Mesothelial cell of epicardium (in vitro differentiated cells): ENCODE data around the gene SPI1. TPM values are rescaled to one million over a fixed set of nuclear protein-coding genes. Genes with fewer than 3 reads are reported as not detected.

ENCODE experiments used
- DNase-seq, 2 experiments: peaks; one replicate each; pipeline ENCODE4 v3.0.0; 2021; ENCODE audit warnings: low spot score in 2 of 2; ENCODE audit not compliant: unreplicated experiment in 2 of 2
- H3K27ac Mint-ChIP-seq: 2 replicates; pipeline ENCODE4 v1.8.0; 2021; ENCODE audit warnings: mixed read lengths
- H3K27me3 Mint-ChIP-seq: 2 replicates; pipeline ENCODE4 v1.8.0; 2021; ENCODE audit warnings: low read depth, mixed read lengths
- H3K36me3 Mint-ChIP-seq: 2 replicates; pipeline ENCODE4 v1.8.0; 2021; ENCODE audit warnings: mixed read lengths
- H3K4me1 Mint-ChIP-seq: 2 replicates; pipeline ENCODE4 v1.8.0; 2021; ENCODE audit warnings: mixed read lengths
- H3K4me3 Mint-ChIP-seq: 2 replicates; pipeline ENCODE4 v1.8.0; 2021; ENCODE audit warnings: mild to moderate bottlenecking, moderate library complexity, mixed read lengths
- H3K9me3 Mint-ChIP-seq: 2 replicates; pipeline ENCODE4 v1.8.0; 2021; ENCODE audit warnings: mixed read lengths
- CTCF ChIP-seq: fragments of 200-600 bp; sonication (generic); IDR thresholded peaks from one replicate; pipeline ENCODE4 v1.5.0; 2021; ENCODE audit warnings: antibody characterized with exemption; ENCODE audit not compliant: unreplicated experiment
- total RNA-seq: library from RNA; stranded (reverse); gene quantifications from 3 replicates; pipeline ENCODE4 v1.2.1, GENCODE V29; 2021

Gene SPI1
- total RNA-seq, 1 donor from 2014 or later: not detected

GRCh38 chr11:47376525-47377371 lies 1.6 kb downstream of the SPI1 start:
- no peaks in the 10 kb centered on the region for H3K4me1 Mint-ChIP-seq
- H3K4me3 Mint-ChIP-seq: no peak overlapping the region
- no peak overlapping the region for H3K27ac Mint-ChIP-seq
- no peak for DNase-seq
- no peaks in the 10 kb centered on the region for H3K36me3 Mint-ChIP-seq
- no peaks in the 10 kb centered on the region for H3K27me3 Mint-ChIP-seq
- no peak for TF ChIP-seq CTCF
- H3K9me3 Mint-ChIP-seq: no peaks in the 10 kb centered on the region

- Mint-ChIP-seq H3K27ac (no peak overlapping the region), H3K9me3 (no peaks in the 10 kb centered on the region), H3K4me3 (no peak overlapping the region), H3K36me3 (no peaks in the 10 kb centered on the region), H3K4me1 (no peaks in the 10 kb centered on the region), H3K27me3 (no peaks in the 10 kb centered on the region)
- no peak for TF ChIP-seq CTCF
- no peak for DNase-seq
These were observed 2.2 kb downstream of the SPI1 start for GRCh38 chr11:47376107-47376524.

GRCh38 chr11:47375546-47376085 lies 2.7 kb downstream of the SPI1 start:
- no peak for DNase-seq
- H3K4me1 Mint-ChIP-seq: no peaks in the 10 kb centered on the region
- no peak for TF ChIP-seq CTCF
- H3K9me3 Mint-ChIP-seq: no peaks in the 10 kb centered on the region
- no peak overlapping the region for H3K4me3 Mint-ChIP-seq
- H3K36me3 Mint-ChIP-seq: no peaks in the 10 kb centered on the region
- H3K27me3 Mint-ChIP-seq: no peaks in the 10 kb centered on the region
- H3K27ac Mint-ChIP-seq: no peak overlapping the region

- no peaks in the 10 kb centered on the region for H3K27me3 Mint-ChIP-seq
- no peaks in the 10 kb centered on the region for H3K4me1 Mint-ChIP-seq
- H3K9me3 Mint-ChIP-seq: no peaks in the 10 kb centered on the region
- no peak overlapping the region for H3K4me3 Mint-ChIP-seq
- no peak overlapping the region for H3K27ac Mint-ChIP-seq
- H3K36me3 Mint-ChIP-seq: no peaks in the 10 kb centered on the region
- no peak for DNase-seq
- no peak for TF ChIP-seq CTCF
These were observed 3.3 kb downstream of the SPI1 start for GRCh38 chr11:47375020-47375419.

- no peak overlapping the region for H3K4me3 Mint-ChIP-seq
- H3K9me3 Mint-ChIP-seq: no peaks in the 10 kb centered on the region
- TF ChIP-seq CTCF: no peak
- no peaks in the 10 kb centered on the region for H3K4me1 Mint-ChIP-seq
- H3K27ac Mint-ChIP-seq: no peak overlapping the region
- H3K27me3 Mint-ChIP-seq: no peaks in the 10 kb centered on the region
- no peak for DNase-seq
- no peaks in the 10 kb centered on the region for H3K36me3 Mint-ChIP-seq
These were observed 3.7 kb downstream of the SPI1 start for GRCh38 chr11:47374720-47375019.
